GM12878 (cell line): ENCODE measurements around the gene DAAM1. TPM values are rescaled to one million over a fixed set of nuclear protein-coding genes. Genes with fewer than 3 reads are reported as not detected.

ENCODE experiments used
- ATAC-seq: fragments of 200-7000 bp; cut with Tn5 transposase; 3 replicates; pipeline ENCODE4 v1.9.1; 2020; ENCODE audit warnings: mild to moderate bottlenecking, moderate library complexity
- BruUV-seq: library from RNA; stranded (reverse); fragments of 400-500 nt; replicated peaks from 2 replicates; lab custom pipeline; 2021; lab: Mats Ljungman, UMichigan
- CTCF ChIA-PET: fragments of 300-600 bp; sonication (Branson Sonifier 250); formaldehyde crosslinking; extraction: SDS; loops from one replicate; lab custom pipeline; 2021; ENCODE audit warnings: inconsistent platforms; lab: Yijun Ruan, JAX
- POLR2A ChIA-PET: fragments of 350-600 bp; formaldehyde crosslinking; extraction: SDS; loops from one replicate; lab custom pipeline; 2021; ENCODE audit warnings: inconsistent platforms; lab: Charles Lee
- RAD21 ChIA-PET: fragments of 300-600 bp; sonication (Branson Sonifier 250); formaldehyde crosslinking; loops from one replicate; lab custom pipeline; 2023; ENCODE audit warnings: antibody characterized with exemption; ENCODE audit not compliant: unreplicated experiment; lab: Charles Lee
- SMC1A ChIA-PET: fragments of 300-600 bp; sonication (Branson Sonifier 250); formaldehyde crosslinking; loops from one replicate; lab custom pipeline; 2023; ENCODE audit not compliant: unreplicated experiment, uncharacterized antibody; lab: Charles Lee
- DNase-seq: peaks from one replicate; pipeline ENCODE4 v3.0.0-alpha.2; 2011; ENCODE audit warnings: low read depth, low spot score
- FAIRE-seq: peaks from 3 replicates; lab custom pipeline; 2011; peaks lifted over from hg19 to GRCh38; lab: Jason Lieb, UNC
- H2AFZ ChIP-seq: 2 replicates; pipeline ENCODE4 v1.6.0; 2011; ENCODE audit warnings: low read depth, low read length, control low read depth; ENCODE audit not compliant: control insufficient read depth
- H3K27ac ChIP-seq: 2 replicates; pipeline ENCODE4 v1.5.1; 2011; ENCODE audit warnings: control low read depth; ENCODE audit not compliant: control insufficient read depth, insufficient read depth
- H3K27me3 ChIP-seq, 2 experiments: replicated peaks in 1 of 2; 2 replicates each; pipeline versions ENCODE4 v1.6.0 to v1.6.1; 2011; ENCODE audit warnings: low read length in 1 of 2; ENCODE audit not compliant: control insufficient read depth in 2 of 2, insufficient read depth in 2 of 2
- H3K36me3 ChIP-seq, 2 experiments: 2 replicates each; pipeline ENCODE4 v1.5.1; 2011; ENCODE audit warnings: low read length in 1 of 2; ENCODE audit not compliant: control insufficient read depth in 2 of 2, insufficient read depth in 2 of 2
- H3K4me1 ChIP-seq: 2 replicates; pipeline ENCODE4 v1.6.1; 2011; ENCODE audit warnings: mild to moderate bottlenecking, low read length, moderate library complexity, mixed read lengths; ENCODE audit not compliant: control insufficient read depth, insufficient read depth
- H3K4me2 ChIP-seq: 2 replicates; pipeline ENCODE4 v1.6.0; 2011; ENCODE audit warnings: control low read depth; ENCODE audit not compliant: control insufficient read depth, insufficient read depth
- H3K4me3 ChIP-seq: fragments of 200-600 bp; sonication (generic); 2 replicates; pipeline ENCODE4 v1.5.1; 2016
- H3K79me2 ChIP-seq: 2 replicates; pipeline ENCODE4 v1.6.0; 2011; ENCODE audit warnings: low read length; ENCODE audit not compliant: control insufficient read depth, insufficient read depth
- H3K9ac ChIP-seq: 2 replicates; pipeline ENCODE4 v1.8.0; 2011; ENCODE audit warnings: low read length, control low read depth, mixed read lengths; ENCODE audit not compliant: control insufficient read depth, insufficient read depth
- H3K9me3 ChIP-seq: replicated peaks from 3 replicates; pipeline ENCODE4 v1.5.1; 2011; ENCODE audit warnings: mild to moderate bottlenecking, low read length; ENCODE audit not compliant: control insufficient read depth, insufficient read depth
- H4K20me1 ChIP-seq: 2 replicates; pipeline ENCODE4 v1.6.0; 2011; ENCODE audit not compliant: control insufficient read depth, insufficient read depth
- ATF2 ChIP-seq: IDR thresholded peaks from 2 replicates; pipeline ENCODE4 v1.6.1; 2012; ENCODE audit warnings: low read length, inconsistent platforms
- BHLHE40 ChIP-seq, 2 experiments: fragments of 450-650 bp in 1 of 2; IDR thresholded peaks; 2 replicates each; pipeline ENCODE4 v1.6.1; 2011 to 2017; ENCODE audit warnings: low read depth in 2 of 2, borderline replicate concordance in 1 of 2, improper control_type of control experiment in 1 of 2, low read length in 1 of 2, mild to moderate bottlenecking in 1 of 2
- BMI1 ChIP-seq: fragments of 450-650 bp; IDR thresholded peaks from 2 replicates; pipeline ENCODE4 v1.6.1; 2016; ENCODE audit warnings: mild to moderate bottlenecking, moderate library complexity, borderline replicate concordance
- IKZF2 ChIP-seq, 2 experiments: fragments of 450-650 bp; IDR thresholded peaks; 2 replicates each; pipeline ENCODE4 v1.6.1; 2017; ENCODE audit warnings: mild to moderate bottlenecking in 2 of 2, moderate library complexity in 2 of 2
- MAX ChIP-seq: IDR thresholded peaks from 2 replicates; pipeline ENCODE4 v1.6.1; 2012; ENCODE audit warnings: low read depth, low read length, improper control_type of control experiment
- MXI1 ChIP-seq: fragments of 150-350 bp; IDR thresholded peaks from 2 replicates; pipeline ENCODE4 v1.6.1; 2011; ENCODE audit warnings: low read depth, mild to moderate bottlenecking, inconsistent platforms, low read length, improper control_type of control experiment
- NBN ChIP-seq: fragments of 450-650 bp; IDR thresholded peaks from 2 replicates; pipeline ENCODE4 v1.6.1; 2016
- SREBF1 ChIP-seq: IDR thresholded peaks from 2 replicates; pipeline ENCODE4 v1.6.1; 2012; ENCODE audit warnings: mild to moderate bottlenecking, low read length
- TCF3 ChIP-seq: IDR thresholded peaks from 2 replicates; pipeline ENCODE4 v1.6.1; 2012; ENCODE audit warnings: low read depth, mild to moderate bottlenecking, low read length, borderline replicate concordance; ENCODE audit not compliant: insufficient read depth
- YY1 ChIP-seq: IDR thresholded peaks from 2 replicates; pipeline ENCODE4 v1.6.1; 2011; ENCODE audit warnings: low read depth, mild to moderate bottlenecking, low read length
- ZBTB4 ChIP-seq: fragments of 450-650 bp; formaldehyde crosslinking; IDR thresholded peaks from 2 replicates; pipeline ENCODE4 v1.4.0; 2022; ENCODE audit warnings: mild to moderate bottlenecking, moderate library complexity
- ZNF207 ChIP-seq: fragments of 450-650 bp; IDR thresholded peaks from 2 replicates; pipeline ENCODE4 v1.6.1; 2014; ENCODE audit warnings: antibody characterized with exemption, mild to moderate bottlenecking, borderline replicate concordance
- WGBS: methylation state at CpG from one replicate; pipeline ENCODE4 v1.1.6; 2016; ENCODE audit warnings: low lambda C conversion rate; ENCODE audit not compliant: insufficient replicate concordance, insufficient coverage; ENCODE audit errors: missing lambda C conversion rate; 5-methylcytosine and 5-hydroxymethylcytosine counted together
- in situ Hi-C: fragments of 300-500 bp; cut with MboI; formaldehyde crosslinking; loops from 9 replicates; pipeline ENCODE4 v1.14.3; 2018; ENCODE audit warnings: mixed read lengths
- intact Hi-C: fragments of 100-400 bp; cut with micrococcal nuclease; formaldehyde crosslinking; loops from one replicate; pipeline ENCODE4 v1.14.2; 2022; ENCODE audit not compliant: unreplicated experiment
- polyA plus RNA-seq, 11 experiments: library from polyadenylated mRNA; depleted of rRNA in 4 of 11; unstranded in 6 of 11; stranded (reverse) in 5 of 11; fragments of >200 nt; fragmentation: Nextera tagmentation in 4 of 11; fragmentation: Illumina TruSeq in 1 of 11; extraction: Ambion mirVana in 4 of 11; extraction: Trizol in 1 of 11; gene quantifications; 1 replicate in 1 of 11; 2 replicates in 10 of 11; pipeline versions ENCODE4 v1.2.1 to v1.2.3, GENCODE V29; 2011 to 2016; ENCODE audit warnings: inconsistent platforms in 2 of 11, missing spikeins in 2 of 11, low read depth in 1 of 11
- total RNA-seq, 4 experiments: library from RNA; depleted of rRNA in 3 of 4; stranded (reverse); fragments of >200 nt in 3 of 4; fragmentation: Illumina TruSeq in 1 of 4; extraction: Trizol in 1 of 4; gene quantifications; 2 replicates each; pipeline versions ENCODE4 v1.2.1 to v1.2.3, GENCODE V29; 2013 to 2021
- TF ChIP-seq, protein P1 (sequence below): fragments of 450-650 bp; IDR thresholded peaks from 2 replicates; pipeline ENCODE4 v1.6.1; 2017; ENCODE audit warnings: mild to moderate bottlenecking, low read depth, inconsistent platforms; ENCODE audit not compliant: poor library complexity, severe bottlenecking

Gene DAAM1
- total and polyA plus RNA-seq, 10 of the 15 experiments (the other 5 are each of a cell fraction or from before 2014, with no cell fraction given) = 13.8 to 32.4 (median 24.2) TPM

GRCh38 chr14:59189786-59190368 is 1.4 kb downstream of the DAAM1 start:
- H3K27ac ChIP-seq = peak overlapping the region; percentile 49
- H3K27me3 ChIP-seq = no peaks in the 10 kb centered on the region
- in situ Hi-C loops (no loop called here), intact Hi-C loops (loop anchor here (1.0 to 2.0 kb wide), 3 partner anchors 57 to 85 kb away; no protein-coding TSS in a partner anchor)
- FAIRE-seq (peak; percentile 41), ATAC-seq (peak; percentile 74), DNase-seq (peak; percentile 69)
- H4K20me1 ChIP-seq = no peaks in the 10 kb centered on the region
- ChIA-PET POLR2A (interaction anchor here (0.6 to 4.5 kb wide), 12 partner anchors 8 to 85 kb away, joined by 3 to 31 read pairs (median 4); no protein-coding TSS in a partner anchor), RAD21 (interaction anchor here (0.6 to 5.3 kb wide), 27 partner anchors 11 to 254 kb away, joined by 3 to 38 read pairs (median 5); no protein-coding TSS in a partner anchor), SMC1A (interaction anchor here (0.9 to 6.5 kb wide), 36 partner anchors 10 to 994 kb away, joined by 3 to 78 read pairs (median 6); no protein-coding TSS in a partner anchor), CTCF (interaction anchor here (0.6 to 4.1 kb wide), 18 partner anchors 11 to 254 kb away, joined by 3 to 25 read pairs (median 6); no protein-coding TSS in a partner anchor)
- H3K9ac ChIP-seq = peak overlapping the region; percentile 69
- H3K4me3 ChIP-seq = peak overlapping the region; percentile 91
- no peaks in the 10 kb centered on the region for H3K36me3 ChIP-seq
- H3K4me2 ChIP-seq = peak overlapping the region; percentile 94
- WGBS = under 1% methylated on average over 25 of the region's 25 CpGs
- peaks cover 7% of the 10 kb centered on the region for H3K4me1 ChIP-seq
- peaks cover 32% of the 10 kb centered on the region for H3K79me2 ChIP-seq
- H2AFZ ChIP-seq = peak overlapping the region; percentile 90
- no peaks in the 10 kb centered on the region for H3K9me3 ChIP-seq
- no TSS peak for BruUV-seq
- no peak for TF ChIP-seq ZNF207
- peak in 1 of 2 experiments; percentile 44; a peak in 1 of 4 replicates for TF ChIP-seq BHLHE40 (IDR thresholded peaks at IDR 0.05; ENCODE audit: borderline replicate concordance in 1 of 2, low read depth in 2 of 2, low read length in 1 of 2)
- TF ChIP-seq SREBF1 = no peak
- peak; percentile 98 for TF ChIP-seq BMI1
- peak; percentile 52 to 56; a peak in 3 of 4 replicates for TF ChIP-seq IKZF2 (IDR thresholded peaks at IDR 0.05)
- peak; percentile 92 for TF ChIP-seq MXI1
- TF ChIP-seq NBN = peak; percentile 88
- TF ChIP-seq ATF2 = no peak
- TF ChIP-seq ZBTB4 (CRISPR knock-in tag) = no peak
- TF ChIP-seq, protein P1, sequence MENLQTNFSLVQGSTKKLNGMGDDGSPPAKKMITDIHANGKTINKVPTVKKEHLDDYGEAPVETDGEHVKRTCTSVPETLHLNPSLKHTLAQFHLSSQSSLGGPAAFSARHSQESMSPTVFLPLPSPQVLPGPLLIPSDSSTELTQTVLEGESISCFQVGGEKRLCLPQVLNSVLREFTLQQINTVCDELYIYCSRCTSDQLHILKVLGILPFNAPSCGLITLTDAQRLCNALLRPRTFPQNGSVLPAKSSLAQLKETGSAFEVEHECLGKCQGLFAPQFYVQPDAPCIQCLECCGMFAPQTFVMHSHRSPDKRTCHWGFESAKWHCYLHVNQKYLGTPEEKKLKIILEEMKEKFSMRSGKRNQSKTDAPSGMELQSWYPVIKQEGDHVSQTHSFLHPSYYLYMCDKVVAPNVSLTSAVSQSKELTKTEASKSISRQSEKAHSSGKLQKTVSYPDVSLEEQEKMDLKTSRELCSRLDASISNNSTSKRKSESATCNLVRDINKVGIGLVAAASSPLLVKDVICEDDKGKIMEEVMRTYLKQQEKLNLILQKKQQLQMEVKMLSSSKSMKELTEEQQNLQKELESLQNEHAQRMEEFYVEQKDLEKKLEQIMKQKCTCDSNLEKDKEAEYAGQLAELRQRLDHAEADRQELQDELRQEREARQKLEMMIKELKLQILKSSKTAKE = peak; percentile 52
- TF ChIP-seq YY1 = peak; percentile 50; the same call in 1 of the 2 replicates
- TF ChIP-seq MAX = no peak
- TF ChIP-seq TCF3 = peak; percentile 80; the same call in 1 of the 2 replicates
